HG03196 (cell line): Measurements from ENCODE around the gene STAT5B.
"Not testable (repeated sequence)": the region's sequence is repeated elsewhere in the genome, so short reads cannot be mapped to it uniquely, and the experiment has no call there.

ENCODE experiments used
- ATAC-seq: cut with Tn5 transposase; IDR thresholded peaks from one replicate; pipeline ENCODE4 v1.9.1; 2021; ENCODE audit not compliant: unreplicated experiment

Gene STAT5B

GRCh38 chr17:42271006-42271778, 5.0 kb downstream of the STAT5B start:
- no peak for ATAC-seq

DNA sequence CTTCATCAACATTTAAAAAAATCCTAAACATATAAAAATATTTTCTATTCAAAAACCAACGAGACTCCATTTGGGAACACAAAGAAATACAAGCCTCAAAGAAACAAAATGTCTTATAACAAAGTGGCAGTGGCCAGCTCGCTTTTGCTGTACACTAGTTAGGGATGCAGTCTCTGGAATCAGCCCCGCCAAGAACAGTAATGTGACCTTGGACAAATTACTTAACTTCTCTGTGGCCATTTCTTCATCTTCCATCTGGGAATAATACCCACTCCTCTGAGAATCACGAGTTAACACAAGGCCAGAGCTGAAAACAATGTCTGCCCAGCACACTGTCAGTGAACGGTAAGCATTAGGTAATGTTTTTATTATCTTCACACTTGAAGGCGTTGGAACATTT, 5.6 kb downstream of the STAT5B start:
- no peak for ATAC-seq

DNA sequence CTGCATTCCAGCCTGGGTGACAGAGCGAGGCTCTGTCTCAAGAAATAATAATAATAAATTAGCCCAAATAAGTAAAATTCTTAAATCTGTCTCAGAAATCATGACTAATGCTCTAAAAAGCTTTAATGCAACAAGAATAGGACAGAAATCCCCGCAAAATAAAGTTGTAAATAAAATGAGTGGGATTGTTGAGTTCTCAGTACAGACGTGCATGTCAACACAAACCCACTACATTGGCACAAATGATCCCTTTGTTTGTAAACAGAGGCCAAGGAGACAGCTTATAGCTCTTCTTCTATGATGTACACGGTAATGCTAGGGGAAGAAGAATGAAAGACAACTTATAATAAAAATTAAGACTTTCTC, 6.0 kb downstream of the STAT5B start:
- ATAC-seq, result no peak

GRCh38 chr17:42268236-42268635, 8.0 kb downstream of the STAT5B start:
- no peak for ATAC-seq

GRCh38 chr17:42266918-42267766, 9.0 kb downstream of the STAT5B start:
- no peak for ATAC-seq

GRCh38 chr17:42266462-42266861, 9.7 kb downstream of the STAT5B start:
- ATAC-seq, result no peak

- ATAC-seq, result not testable (repeated sequence)
These were observed 11.8 kb downstream of the STAT5B start for GRCh38 chr17:42264366-42264765.

- ATAC-seq, result no peak
These were observed 15.9 kb downstream of the STAT5B start for GRCh38 chr17:42260318-42260717.

- ATAC-seq, result no peak
These were observed 20.7 kb downstream of the STAT5B start for GRCh38 chr17:42255445-42255844.

- ATAC-seq, result no peak
These were observed 22.6 kb downstream of the STAT5B start for GRCh38 chr17:42253578-42253977.

DNA sequence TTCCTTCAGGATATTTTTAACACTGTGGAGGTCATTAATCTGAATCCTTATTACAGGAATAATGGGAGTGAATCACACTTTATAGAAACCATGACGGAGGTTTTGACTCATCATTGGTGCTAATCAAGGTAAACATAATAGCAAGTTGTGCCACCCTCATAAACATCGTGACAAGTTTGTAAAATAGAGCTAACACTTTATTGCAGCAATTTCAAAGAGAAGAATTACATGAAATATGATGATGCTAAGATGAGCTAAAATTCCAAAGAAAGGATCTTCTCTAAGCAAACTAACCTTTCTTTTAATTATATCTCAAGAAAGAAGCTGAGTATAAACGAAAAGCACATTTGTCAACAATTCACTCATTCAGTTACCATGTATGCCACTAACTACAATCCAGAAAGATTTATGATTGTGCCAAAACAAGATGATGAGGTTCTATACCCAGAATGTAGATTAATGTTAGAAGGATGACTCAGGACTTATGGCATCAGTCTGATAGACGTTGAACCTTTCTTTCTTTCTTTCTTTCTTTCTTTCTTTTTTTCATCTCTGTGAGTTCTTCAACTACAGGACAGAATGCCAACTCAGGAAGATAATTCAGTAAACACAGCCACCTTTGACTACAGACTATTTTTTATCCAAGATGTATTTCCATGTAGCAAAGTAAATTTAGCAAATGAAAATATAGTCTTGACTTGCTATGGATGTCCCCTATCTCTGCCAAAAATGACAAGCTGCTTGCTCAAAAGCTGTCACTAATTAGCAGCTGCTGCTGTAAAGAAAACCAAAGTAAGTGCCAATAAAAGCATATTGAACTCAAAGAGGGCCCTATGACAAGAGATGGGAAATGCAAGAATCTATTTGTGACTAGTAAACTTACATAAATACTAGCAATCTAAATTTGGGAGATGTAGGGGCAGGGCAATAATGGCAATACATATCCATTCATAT, 23.3 kb downstream of the STAT5B start:
- no peak for ATAC-seq

DNA sequence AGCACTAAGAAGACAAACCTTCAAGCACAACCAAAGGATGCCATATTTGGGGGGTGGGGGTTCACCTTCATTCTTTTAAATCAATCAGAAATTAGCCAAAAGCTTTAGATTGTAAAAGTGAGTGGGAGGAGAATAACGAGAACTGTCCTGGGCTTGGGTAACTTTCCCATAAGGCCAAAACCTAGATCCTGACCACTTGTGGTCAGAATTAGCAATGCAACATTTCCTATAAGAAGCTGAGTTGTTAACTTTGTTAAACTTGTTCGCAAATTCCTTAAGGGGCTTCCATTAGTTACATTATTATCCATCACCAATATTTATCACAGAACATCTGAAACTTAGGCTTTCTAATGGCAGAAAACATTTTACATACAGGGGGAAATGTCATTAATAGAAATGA, 25.1 kb downstream of the STAT5B start:
- no peak for ATAC-seq

- ATAC-seq, result no peak
These were observed 26.3 kb downstream of the STAT5B start for GRCh38 chr17:42249681-42250446.

GRCh38 chr17:42248351-42249179, 27.6 kb downstream of the STAT5B start:
- peak; percentile 80 for ATAC-seq

DNA sequence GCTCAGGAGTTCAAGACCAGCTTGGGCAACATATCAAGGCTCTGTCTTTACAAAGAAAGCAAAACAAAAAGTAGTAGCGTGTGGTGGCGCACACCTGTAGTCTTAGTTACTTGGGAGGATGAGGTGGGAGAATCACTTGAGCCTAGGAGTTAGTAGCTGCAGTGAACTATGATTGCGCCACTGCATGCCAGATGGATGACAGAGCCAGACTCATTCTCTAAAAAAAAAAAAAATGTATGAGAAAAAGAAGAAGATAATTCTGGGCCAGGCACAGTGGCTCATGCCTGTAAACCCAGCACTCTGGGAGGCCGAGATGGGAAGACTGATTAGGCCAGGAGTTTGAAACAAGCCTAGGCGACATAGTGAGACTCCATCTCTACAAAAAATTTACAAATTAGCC, 28.5 kb downstream of the STAT5B start:
- ATAC-seq, result no peak

GRCh38 chr17:42246515-42246914, 29.7 kb downstream of the STAT5B start:
- ATAC-seq, result no peak

GRCh38 chr17:42245183-42245582, 31.0 kb downstream of the STAT5B start:
- not testable (repeated sequence) for ATAC-seq

DNA sequence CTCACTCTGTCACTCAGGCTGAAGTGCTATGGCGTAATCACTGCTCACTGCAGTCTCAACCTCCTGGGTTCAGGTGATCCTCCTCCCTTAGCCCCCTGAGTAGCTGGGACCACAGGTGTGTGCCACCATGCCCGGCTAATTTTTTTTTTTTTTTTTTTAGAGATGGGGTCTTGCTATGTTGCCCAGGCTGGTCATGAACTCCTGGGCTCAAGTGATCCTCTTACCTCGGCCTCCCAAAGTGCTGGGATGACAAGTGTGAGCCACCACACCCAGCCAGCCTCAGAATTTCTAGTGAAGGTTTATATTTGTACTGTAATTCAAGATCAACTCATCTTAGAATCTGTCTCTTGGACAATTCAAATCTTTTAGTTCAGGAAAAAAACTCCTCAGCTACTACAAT, 32.1 kb downstream of the STAT5B start:
- not testable (repeated sequence) for ATAC-seq

DNA sequence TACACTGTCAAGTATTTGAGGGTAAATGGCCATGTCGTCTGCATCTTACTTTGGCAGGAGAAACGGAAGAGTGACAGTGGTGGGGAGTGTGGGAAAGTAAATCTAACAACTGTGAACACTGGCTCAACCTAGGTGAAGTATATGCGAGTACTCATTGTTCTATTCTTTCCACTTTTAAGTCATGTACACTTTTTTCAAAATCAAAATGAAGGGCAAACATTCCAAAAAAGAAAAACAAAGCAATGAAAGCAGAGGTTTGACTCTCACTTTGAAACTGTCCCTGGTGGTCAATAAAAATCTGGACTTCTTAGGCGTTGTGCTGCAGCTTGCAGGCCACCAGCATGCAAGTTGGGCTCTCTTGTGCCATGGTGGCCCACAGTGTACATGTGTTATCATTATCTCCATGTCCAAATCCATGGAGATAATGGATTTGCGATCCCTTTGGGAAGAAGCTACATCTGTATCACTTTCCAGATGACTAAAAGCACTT, 32.7 kb downstream of the STAT5B start:
- ATAC-seq, result no peak
